Smooth muscle cell of trachea (primary cell): ENCODE results near the gene ABHD17A. TPM values are rescaled to one million over a fixed set of nuclear protein-coding genes. Genes with fewer than 3 reads are reported as not detected.

Experiments
- total RNA-seq: library from RNA; depleted of rRNA; stranded (reverse); fragments of >200 nt; gene quantifications from 2 replicates; pipeline ENCODE4 v1.2.1, GENCODE V29; 2014

Gene ABHD17A
- total RNA-seq, result 77.8 and 116 TPM in 2 replicates

GRCh38 chr19:1885398-1886119 is at the start of gene ABHD17A:
Gene ABHD17A (minus strand): TSS chr19:1885496. CDS start chr19:1881566, 3,930 bp downstream.

DNA sequence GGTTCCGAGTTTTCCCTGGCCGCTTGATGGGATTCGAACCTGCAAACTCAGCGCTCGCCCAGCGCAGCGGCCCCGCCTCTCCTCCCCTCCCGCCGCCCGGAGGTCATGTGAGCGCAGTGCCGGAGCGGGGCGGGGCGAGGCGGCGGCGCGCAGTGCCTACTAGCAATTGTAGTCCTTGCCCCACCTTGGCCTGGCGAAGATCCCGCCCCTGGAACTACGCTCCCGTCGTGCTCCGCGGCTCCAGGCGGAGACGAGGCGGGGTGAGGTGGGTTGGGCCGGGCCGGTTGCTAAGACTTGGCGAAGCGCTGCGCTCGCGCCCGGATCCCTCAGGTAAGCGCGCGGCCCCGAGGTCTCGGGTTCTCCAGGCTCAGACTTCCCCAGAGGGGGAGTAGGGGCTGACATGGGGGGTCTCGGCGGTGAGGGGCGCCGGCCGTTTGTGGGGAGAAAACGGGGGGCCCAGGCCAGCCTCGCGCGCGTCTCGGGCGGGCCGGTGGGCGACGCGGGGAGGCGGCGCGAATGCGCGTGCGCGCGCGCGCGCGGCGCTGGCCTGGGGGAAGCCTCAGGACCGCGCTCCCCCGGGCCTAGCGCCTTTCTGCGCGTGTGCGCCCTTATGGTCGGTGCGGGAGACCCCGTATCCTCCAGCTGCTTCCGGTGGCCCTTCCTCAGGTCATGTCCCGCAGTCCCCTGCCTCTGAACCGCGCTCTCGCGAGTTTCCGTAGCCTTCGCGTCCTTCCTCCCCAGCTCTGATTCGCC is 20.0 kb upstream of the ABHD17A start, which contains the start of the genes ADAT3 and SCAMP4:
Gene ADAT3 (plus strand): TSS at position 290 of the 753 bp plus-strand sequence. CDS start 6,649 bp downstream, outside the sequence.
Gene SCAMP4 (plus strand): TSS at position 290 of the 753 bp plus-strand sequence. CDS start 9,621 bp downstream, outside the sequence.

GRCh38 chr19:1863328-1863637 is 22.0 kb downstream of the ABHD17A start, which contains the start of gene KLF16:
Gene KLF16 (minus strand): TSS chr19:1863579. CDS start chr19:1863497, 82 bp downstream.

GRCh38 chr19:1848399-1849131 is 36.7 kb downstream of the ABHD17A start, which contains the start of gene REXO1:
Gene REXO1 (minus strand): TSS chr19:1848483. CDS start chr19:1848358, 125 bp downstream.

Other genes with a start within 250 kb of the ABHD17A start
- gene TCF3, start 232.9 kb downstream of the ABHD17A start, total RNA-seq, result 81.0 and 88.7 TPM in 2 replicates
- under 0.01 TPM in 1 of 2 replicates, not detected in the other for gene ONECUT3, start 132.0 kb downstream of the ABHD17A start, total RNA-seq
- 2.8 and 4.2 TPM in 2 replicates for gene ATP8B3, start 73.2 kb downstream of the ABHD17A start, total RNA-seq
- gene REXO1, start 37.0 kb downstream of the ABHD17A start, total RNA-seq, result 8.3 and 12.9 TPM in 2 replicates
- 6.0 and 7.9 TPM in 2 replicates for gene KLF16, start 21.9 kb downstream of the ABHD17A start, total RNA-seq
- gene ADAT3, start 19.9 kb upstream of the ABHD17A start, total RNA-seq, result 3.3 and 4.3 TPM in 2 replicates
- 57.1 and 59.6 TPM in 2 replicates for gene SCAMP4, start 19.9 kb upstream of the ABHD17A start, total RNA-seq
- gene CSNK1G2, start 55.7 kb upstream of the ABHD17A start, total RNA-seq, result 44.8 and 79.4 TPM in 2 replicates
- 74.3 and 123 TPM in 2 replicates for gene BTBD2, start 130.2 kb upstream of the ABHD17A start, total RNA-seq
- gene MKNK2, start 165.7 kb upstream of the ABHD17A start, total RNA-seq, result 83.2 and 326 TPM in 2 replicates
- gene MOB3A, start 210.8 kb upstream of the ABHD17A start, total RNA-seq, result 30.8 and 39.5 TPM in 2 replicates
- 0.58 and 2.5 TPM in 2 replicates for gene IZUMO4, start 211.4 kb upstream of the ABHD17A start, total RNA-seq